HL-60 (cell line): Measurements from ENCODE around the gene ZNF521.

Source experiments
- DNase-seq, 2 experiments: peaks; one replicate each; pipeline ENCODE4 v3.0.0-alpha.2; 2010 to 2020; ENCODE audit warnings: low read depth in 1 of 2, low spot score in 1 of 2
- H3K27ac ChIP-seq: fragments of 250-450 bp; sonication (Bioruptor Pico); replicated peaks from 2 replicates; pipeline ENCODE4 v1.5.1; 2020; ENCODE audit warnings: mild to moderate bottlenecking, moderate library complexity
- H3K27me3 ChIP-seq: fragments of 250-450 bp; sonication (Bioruptor Pico); 2 replicates; pipeline ENCODE4 v1.5.1; 2021; ENCODE audit warnings: mild to moderate bottlenecking, moderate library complexity; ENCODE audit not compliant: insufficient read depth, poor library complexity, severe bottlenecking
- H3K4me3 ChIP-seq: replicated peaks from 2 replicates; pipeline ENCODE4 v1.5.1; 2011; ENCODE audit warnings: mild to moderate bottlenecking, control low read depth, low read length; ENCODE audit not compliant: insufficient read depth
- GABPA ChIP-seq: IDR thresholded peaks from 2 replicates; pipeline ENCODE4 v1.6.1; 2012; ENCODE audit warnings: low read depth
- POLR2AphosphoS5 ChIP-seq: IDR thresholded peaks from 2 replicates; pipeline ENCODE4 v1.6.1; 2012; ENCODE audit warnings: low read depth
- SPI1 ChIP-seq: IDR thresholded peaks from 2 replicates; pipeline ENCODE4 v1.6.1; 2012; ENCODE audit warnings: low read depth, mild to moderate bottlenecking, borderline replicate concordance
- TF ChIP-seq, protein P1 (sequence below): IDR thresholded peaks from one replicate; pipeline ENCODE4 v1.5.1; 2011; ENCODE audit warnings: low read length, control low read depth, inconsistent platforms; ENCODE audit not compliant: insufficient read depth
- TF ChIP-seq, protein P2 (sequence below): IDR thresholded peaks from 2 replicates; pipeline ENCODE4 v1.6.1; 2012; ENCODE audit warnings: low read depth; ENCODE audit not compliant: insufficient replicate concordance

The ZNF521 gene

DNA sequence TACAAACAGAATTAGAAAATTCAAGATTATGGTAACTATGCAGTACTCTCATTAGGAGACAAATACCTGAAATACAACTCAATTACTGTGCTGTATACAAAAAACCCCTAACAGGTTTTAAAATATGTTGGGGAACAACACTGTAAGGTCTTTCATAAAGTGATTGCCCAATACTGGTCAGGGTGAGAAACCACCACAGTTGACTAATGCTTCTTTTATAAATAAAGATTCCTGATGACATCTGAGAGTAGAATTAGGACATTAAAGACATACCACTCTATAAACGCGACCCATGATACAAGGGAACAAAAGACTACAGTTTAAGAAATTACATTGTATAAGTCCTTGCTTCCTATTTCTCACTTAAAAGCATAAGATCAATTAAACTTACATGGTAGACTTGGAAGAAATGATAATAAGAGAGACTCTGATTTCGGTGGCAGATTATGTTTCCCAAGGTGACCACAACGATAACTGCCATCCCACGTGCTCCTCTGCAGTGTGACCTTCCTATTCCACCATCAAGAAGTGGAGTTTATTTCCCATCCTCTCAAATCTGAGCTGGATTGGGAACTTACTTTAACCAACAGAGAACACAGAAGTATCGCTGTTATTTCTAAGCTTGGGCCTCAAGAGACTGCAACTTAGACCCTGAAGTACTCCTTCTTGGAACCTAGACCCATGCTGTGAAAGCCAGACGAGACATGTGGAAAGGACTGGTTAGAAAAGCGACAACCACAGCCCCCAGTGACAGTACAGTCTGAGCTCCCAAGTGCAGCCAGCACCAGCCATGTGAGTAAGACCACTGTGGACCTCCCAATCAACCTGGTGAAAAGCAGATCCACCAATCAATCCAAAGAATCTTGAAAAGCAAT lies 52.3 kb downstream of the ZNF521 start:
- TF ChIP-seq SPI1, result no peak
- TF ChIP-seq GABPA, result no peak
- TF ChIP-seq, protein P1, sequence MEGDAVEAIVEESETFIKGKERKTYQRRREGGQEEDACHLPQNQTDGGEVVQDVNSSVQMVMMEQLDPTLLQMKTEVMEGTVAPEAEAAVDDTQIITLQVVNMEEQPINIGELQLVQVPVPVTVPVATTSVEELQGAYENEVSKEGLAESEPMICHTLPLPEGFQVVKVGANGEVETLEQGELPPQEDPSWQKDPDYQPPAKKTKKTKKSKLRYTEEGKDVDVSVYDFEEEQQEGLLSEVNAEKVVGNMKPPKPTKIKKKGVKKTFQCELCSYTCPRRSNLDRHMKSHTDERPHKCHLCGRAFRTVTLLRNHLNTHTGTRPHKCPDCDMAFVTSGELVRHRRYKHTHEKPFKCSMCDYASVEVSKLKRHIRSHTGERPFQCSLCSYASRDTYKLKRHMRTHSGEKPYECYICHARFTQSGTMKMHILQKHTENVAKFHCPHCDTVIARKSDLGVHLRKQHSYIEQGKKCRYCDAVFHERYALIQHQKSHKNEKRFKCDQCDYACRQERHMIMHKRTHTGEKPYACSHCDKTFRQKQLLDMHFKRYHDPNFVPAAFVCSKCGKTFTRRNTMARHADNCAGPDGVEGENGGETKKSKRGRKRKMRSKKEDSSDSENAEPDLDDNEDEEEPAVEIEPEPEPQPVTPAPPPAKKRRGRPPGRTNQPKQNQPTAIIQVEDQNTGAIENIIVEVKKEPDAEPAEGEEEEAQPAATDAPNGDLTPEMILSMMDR, result no peak
- TF ChIP-seq POLR2AphosphoS5, result no peak
- TF ChIP-seq, protein P2, sequence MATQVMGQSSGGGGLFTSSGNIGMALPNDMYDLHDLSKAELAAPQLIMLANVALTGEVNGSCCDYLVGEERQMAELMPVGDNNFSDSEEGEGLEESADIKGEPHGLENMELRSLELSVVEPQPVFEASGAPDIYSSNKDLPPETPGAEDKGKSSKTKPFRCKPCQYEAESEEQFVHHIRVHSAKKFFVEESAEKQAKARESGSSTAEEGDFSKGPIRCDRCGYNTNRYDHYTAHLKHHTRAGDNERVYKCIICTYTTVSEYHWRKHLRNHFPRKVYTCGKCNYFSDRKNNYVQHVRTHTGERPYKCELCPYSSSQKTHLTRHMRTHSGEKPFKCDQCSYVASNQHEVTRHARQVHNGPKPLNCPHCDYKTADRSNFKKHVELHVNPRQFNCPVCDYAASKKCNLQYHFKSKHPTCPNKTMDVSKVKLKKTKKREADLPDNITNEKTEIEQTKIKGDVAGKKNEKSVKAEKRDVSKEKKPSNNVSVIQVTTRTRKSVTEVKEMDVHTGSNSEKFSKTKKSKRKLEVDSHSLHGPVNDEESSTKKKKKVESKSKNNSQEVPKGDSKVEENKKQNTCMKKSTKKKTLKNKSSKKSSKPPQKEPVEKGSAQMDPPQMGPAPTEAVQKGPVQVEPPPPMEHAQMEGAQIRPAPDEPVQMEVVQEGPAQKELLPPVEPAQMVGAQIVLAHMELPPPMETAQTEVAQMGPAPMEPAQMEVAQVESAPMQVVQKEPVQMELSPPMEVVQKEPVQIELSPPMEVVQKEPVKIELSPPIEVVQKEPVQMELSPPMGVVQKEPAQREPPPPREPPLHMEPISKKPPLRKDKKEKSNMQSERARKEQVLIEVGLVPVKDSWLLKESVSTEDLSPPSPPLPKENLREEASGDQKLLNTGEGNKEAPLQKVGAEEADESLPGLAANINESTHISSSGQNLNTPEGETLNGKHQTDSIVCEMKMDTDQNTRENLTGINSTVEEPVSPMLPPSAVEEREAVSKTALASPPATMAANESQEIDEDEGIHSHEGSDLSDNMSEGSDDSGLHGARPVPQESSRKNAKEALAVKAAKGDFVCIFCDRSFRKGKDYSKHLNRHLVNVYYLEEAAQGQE, result no peak
- H3K27me3 ChIP-seq, result no peaks in the 10 kb centered on the region
- no peak overlapping the region for H3K27ac ChIP-seq
- no peak overlapping the region for H3K4me3 ChIP-seq
- DNase-seq, result no peak

- DNase-seq, result no peak
- no peak overlapping the region for H3K4me3 ChIP-seq
- H3K27ac ChIP-seq, result no peak overlapping the region
Measured at GRCh38 chr18:25298853-25299274, 53.1 kb downstream of the ZNF521 start.

GRCh38 chr18:25295624-25296138 lies 56.3 kb downstream of the ZNF521 start:
- Histone ChIP-seq H3K27me3 (no peaks in the 10 kb centered on the region), H3K27ac (no peak overlapping the region), H3K4me3 (no peak overlapping the region)
- no peak for DNase-seq
- TF ChIP-seq, protein P2, result no peak
- TF ChIP-seq GABPA (no peak), SPI1 (no peak), POLR2AphosphoS5 (no peak)
- TF ChIP-seq, protein P1, result no peak

More at GRCh38 chr18:25298853-25299274, 53.1 kb downstream of the ZNF521 start:
- no peaks in the 10 kb centered on the region for H3K27me3 ChIP-seq
- TF ChIP-seq, protein P1, result no peak
- TF ChIP-seq, protein P2, result no peak
- TF ChIP-seq POLR2AphosphoS5 (no peak), GABPA (no peak), SPI1 (no peak)
